Iris pigment epithelial cell (primary cell): ENCODE data around the gene L3MBTL2.
"Not testable (repeated sequence)": the region's sequence is repeated elsewhere in the genome, so short reads cannot be mapped to it uniquely, and the experiment has no call there.

Experiments used
- DNase-seq: peaks from one replicate; pipeline ENCODE4 v3.0.0-alpha.2; 2011; ENCODE audit warnings: low read depth

The L3MBTL2 gene

GRCh38 chr22:41241133-41241676 is 36.1 kb downstream of the L3MBTL2 start:
- no peak for DNase-seq

GRCh38 chr22:41242396-41243117 is 37.4 kb downstream of the L3MBTL2 start:
- DNase-seq: no peak

- DNase-seq: no peak
Observed at GRCh38 chr22:41243361-41243760, 38.2 kb downstream of the L3MBTL2 start.

- no peak for DNase-seq
Observed at GRCh38 chr22:41245917-41246499, 40.9 kb downstream of the L3MBTL2 start.

GRCh38 chr22:41247703-41248102 is 42.6 kb downstream of the L3MBTL2 start:
- DNase-seq: no peak

GRCh38 chr22:41248314-41248713 is 43.2 kb downstream of the L3MBTL2 start:
- no peak for DNase-seq

GRCh38 chr22:41248758-41249157 is 43.6 kb downstream of the L3MBTL2 start:
- no peak for DNase-seq

GRCh38 chr22:41249442-41249841 is 44.3 kb downstream of the L3MBTL2 start:
- DNase-seq: no peak

GRCh38 chr22:41250127-41250526 is 45.0 kb downstream of the L3MBTL2 start:
- no peak for DNase-seq

GRCh38 chr22:41252365-41252764 is 47.3 kb downstream of the L3MBTL2 start:
- DNase-seq: no peak

GRCh38 chr22:41254230-41254629 is 49.1 kb downstream of the L3MBTL2 start:
- DNase-seq: no peak

- DNase-seq: peak; percentile 87
Observed at GRCh38 chr22:41256254-41257253, 51.4 kb downstream of the L3MBTL2 start.

- no peak for DNase-seq
Observed at GRCh38 chr22:41257696-41258095, 52.6 kb downstream of the L3MBTL2 start.

- not testable (repeated sequence) for DNase-seq
Observed at GRCh38 chr22:41259756-41260155, 54.6 kb downstream of the L3MBTL2 start.

GRCh38 chr22:41260871-41261270 is 55.8 kb downstream of the L3MBTL2 start:
- no peak for DNase-seq

GRCh38 chr22:41261541-41262249 is 56.6 kb downstream of the L3MBTL2 start:
- DNase-seq: no peak

GRCh38 chr22:41262250-41262765 is 57.2 kb downstream of the L3MBTL2 start:
- DNase-seq: no peak

GRCh38 chr22:41263704-41264103 is 58.6 kb downstream of the L3MBTL2 start:
- peak; percentile 29 for DNase-seq

GRCh38 chr22:41264408-41264941 is 59.4 kb downstream of the L3MBTL2 start:
- DNase-seq: no peak

- no peak for DNase-seq
Observed at GRCh38 chr22:41267958-41268357, 62.8 kb downstream of the L3MBTL2 start.

GRCh38 chr22:41271787-41272186 is 66.7 kb downstream of the L3MBTL2 start:
- no peak for DNase-seq
